Thyroid gland (tissue), 4 donors: Measurements from ENCODE around the gene OLA1. TPM values are rescaled to one million over a fixed set of nuclear protein-coding genes. Genes with fewer than 3 reads are reported as not detected.

Experiments used
- DNase-seq, 2 donors: peaks; one replicate each; pipeline ENCODE4 v3.0.0-alpha.2; 2019
- H3K27ac ChIP-seq, 3 donors: fragments of 200-600 bp; sonication (generic); 1 replicate in 2 of 3; 2 replicates in 1 of 3; pipeline ENCODE4 v1.5.1; 2016 to 2019; ENCODE audit warnings: mild to moderate bottlenecking in 1 of 3, moderate library complexity in 1 of 3
- H3K27me3 ChIP-seq: fragments of 200-600 bp; sonication (generic); one replicate; pipeline ENCODE4 v1.5.1; 2019
- H3K36me3 ChIP-seq, 2 donors: fragments of 200-600 bp; sonication (generic); one replicate each; pipeline ENCODE4 v1.5.1; 2016 to 2019
- H3K4me1 ChIP-seq, 2 donors: fragments of 200-600 bp; sonication (generic); one replicate each; pipeline ENCODE4 v1.5.1; 2017 to 2019
- H3K4me3 ChIP-seq, 3 donors: fragments of 200-600 bp; sonication (generic); replicated peaks in 1 of 3; 1 replicate in 2 of 3; 2 replicates in 1 of 3; pipeline ENCODE4 v1.5.1; 2016; ENCODE audit warnings: mild to moderate bottlenecking in 1 of 3
- H3K9me3 ChIP-seq: fragments of 200-600 bp; sonication (generic); one replicate; pipeline ENCODE4 v1.5.1; 2017
- CTCF ChIP-seq, 6 experiments: fragments of 200-600 bp in 3 of 6; fragments of 450-650 bp in 3 of 6; sonication (generic) in 3 of 6; IDR thresholded peaks; one replicate each; pipeline ENCODE4 v1.5.1; 2016 to 2019; ENCODE audit warnings: antibody characterized with exemption in 6 of 6, mild to moderate bottlenecking in 2 of 6, inconsistent platforms in 1 of 6, moderate library complexity in 1 of 6
- POLR2A ChIP-seq, 2 donors: fragments of 450-650 bp; IDR thresholded peaks; one replicate each; pipeline ENCODE4 v1.6.1; 2017; ENCODE audit warnings: antibody characterized with exemption in 2 of 2, mild to moderate bottlenecking in 2 of 2, moderate library complexity in 1 of 2
- WGBS, 2 donors: methylation state at CpG; one replicate each; pipeline ENCODE4 v1.1.5; 2017; 5-methylcytosine and 5-hydroxymethylcytosine counted together
- intact Hi-C: fragments of 100-400 bp; cut with DNase I; formaldehyde crosslinking; loops from one replicate; pipeline ENCODE4 v1.15.1; 2023
- total RNA-seq, 4 donors: library from RNA; depleted of rRNA; stranded (reverse); fragments of >200 nt; gene quantifications; one replicate each; pipeline ENCODE4 v1.2.3, GENCODE V29; 2016

Gene OLA1
- total RNA-seq, 4 donors from 2014 or later = 51.8 to 68.5 (median 53.5) TPM

GRCh38 chr2:174243812-174244211, 4.5 kb downstream of the OLA1 start:
- intact Hi-C loops = no loop called here
- WGBS, 2 donors = 80 to 83% methylated on average over 3 of the region's 3 CpGs
- TF ChIP-seq CTCF (IDR thresholded peaks at IDR 0.05) (no peak), POLR2A (IDR thresholded peaks at IDR 0.05) (no peak)
- no peak for DNase-seq
- no peaks in the 10 kb centered on the region for H3K36me3 ChIP-seq
- no peaks in the 10 kb centered on the region for H3K9me3 ChIP-seq
- no peak overlapping the region for H3K4me3 ChIP-seq
- H3K4me1 ChIP-seq = peaks cover 7 to 10% of the 10 kb centered on the region in 2 donors
- no peaks in the 10 kb centered on the region for H3K27me3 ChIP-seq
- H3K27ac ChIP-seq = no peak overlapping the region

- TF ChIP-seq CTCF (IDR thresholded peaks at IDR 0.05) (no peak), POLR2A (IDR thresholded peaks at IDR 0.05) (no peak)
- H3K36me3 ChIP-seq = no peaks in the 10 kb centered on the region
- H3K27me3 ChIP-seq = no peaks in the 10 kb centered on the region
- WGBS, 2 donors = 89 to 100% methylated on average over 1 of the region's 1 CpG
- intact Hi-C loops = no loop called here
- no peak overlapping the region for H3K4me3 ChIP-seq
- DNase-seq = no peak
- H3K27ac ChIP-seq = no peak overlapping the region
- H3K4me1 ChIP-seq = peaks cover 8 to 9% of the 10 kb centered on the region in 2 donors
- no peaks in the 10 kb centered on the region for H3K9me3 ChIP-seq
Observed at GRCh38 chr2:174240097-174240496, 8.2 kb downstream of the OLA1 start.

- H3K27me3 ChIP-seq = no peaks in the 10 kb centered on the region
- 93 to 94% methylated on average over 3 of the region's 3 CpGs for WGBS, 2 donors
Observed at GRCh38 chr2:174236429-174236828, 11.9 kb downstream of the OLA1 start.

GRCh38 chr2:174235680-174236079, 12.7 kb downstream of the OLA1 start:
- H3K36me3 ChIP-seq = no peaks in the 10 kb centered on the region

More at GRCh38 chr2:174236429-174236828, 11.9 kb downstream of the OLA1 start:
- DNase-seq = no peak
- intact Hi-C loops = no loop called here
- Histone ChIP-seq H3K4me1 (peaks cover 12 to 13% of the 10 kb centered on the region in 2 donors), H3K27ac (no peak overlapping the region), H3K36me3 (no peaks in the 10 kb centered on the region), H3K4me3 (no peak overlapping the region), H3K9me3 (no peaks in the 10 kb centered on the region)
- TF ChIP-seq POLR2A (IDR thresholded peaks at IDR 0.05) (no peak), CTCF (IDR thresholded peaks at IDR 0.05) (no peak)

GRCh38 chr2:174233771-174234275, 14.5 kb downstream of the OLA1 start:
- no peak for DNase-seq
- Histone ChIP-seq H3K9me3 (no peaks in the 10 kb centered on the region), H3K27me3 (no peaks in the 10 kb centered on the region), H3K27ac (no peak overlapping the region), H3K4me1 (peaks cover 12 to 13% of the 10 kb centered on the region in 2 donors), H3K36me3 (no peaks in the 10 kb centered on the region), H3K4me3 (no peak overlapping the region)
- TF ChIP-seq CTCF (IDR thresholded peaks at IDR 0.05) = no peak
- TF ChIP-seq POLR2A (IDR thresholded peaks at IDR 0.05) = no peak
- WGBS, 2 donors = 87 to 94% methylated on average over 1 of the region's 1 CpG
- intact Hi-C loops = no loop called here

More at GRCh38 chr2:174235680-174236079, 12.7 kb downstream of the OLA1 start:
- Histone ChIP-seq H3K9me3 (no peaks in the 10 kb centered on the region), H3K4me3 (no peak overlapping the region), H3K27ac (no peak overlapping the region), H3K4me1 (peaks cover 12 to 13% of the 10 kb centered on the region in 2 donors), H3K27me3 (no peaks in the 10 kb centered on the region)
- TF ChIP-seq POLR2A (IDR thresholded peaks at IDR 0.05) = no peak
- no peak for DNase-seq
- intact Hi-C loops = no loop called here
- 49 to 54% methylated on average over 4 of the region's 4 CpGs for WGBS, 2 donors
